Suprapubic skin (tissue), 4 donors: ENCODE measurements around the gene MUTYH.

ENCODE experiments used
- CTCF ChIP-seq, 2 donors: fragments of 200-600 bp in 1 of 2; fragments of 450-650 bp in 1 of 2; sonication (generic) in 1 of 2; IDR thresholded peaks; one replicate each; pipeline ENCODE4 v1.5.1; 2016 to 2019; ENCODE audit warnings: antibody characterized with exemption in 2 of 2, mild to moderate bottlenecking in 1 of 2, moderate library complexity in 1 of 2
- EP300 ChIP-seq: sonication (generic); formaldehyde crosslinking; IDR thresholded peaks from one replicate; pipeline ENCODE4 v1.6.1; 2017; ENCODE audit warnings: antibody characterized with exemption
- POLR2A ChIP-seq, 2 donors: fragments of 450-650 bp; IDR thresholded peaks; one replicate each; pipeline ENCODE4 v1.6.1; 2017; ENCODE audit warnings: antibody characterized with exemption in 2 of 2, mild to moderate bottlenecking in 2 of 2, moderate library complexity in 2 of 2
- POLR2AphosphoS5 ChIP-seq, 3 donors: sonication (generic); formaldehyde crosslinking; IDR thresholded peaks; one replicate each; pipeline ENCODE4 v1.6.1; 2017; ENCODE audit warnings: antibody characterized with exemption in 3 of 3

GRCh38 chr1:45379524-45379923 lies 39.3 kb upstream of the MUTYH start:
- TF ChIP-seq CTCF (IDR thresholded peaks at IDR 0.05) (no peak), POLR2AphosphoS5 (IDR thresholded peaks at IDR 0.05) (no peak), EP300 (no peak), POLR2A (IDR thresholded peaks at IDR 0.05) (no peak)
